ENCODE measurements around the gene RBL2. TPM values are rescaled to one million over a fixed set of nuclear protein-coding genes. Genes with fewer than 3 reads are reported as not detected.

Gene RBL2
- total and polyA plus RNA-seq, 9 of the 15 experiments (the other 6 are each of a cell fraction or from before 2014, with no cell fraction given), result 7.8 to 76.3 (median 28.5) TPM

DNA sequence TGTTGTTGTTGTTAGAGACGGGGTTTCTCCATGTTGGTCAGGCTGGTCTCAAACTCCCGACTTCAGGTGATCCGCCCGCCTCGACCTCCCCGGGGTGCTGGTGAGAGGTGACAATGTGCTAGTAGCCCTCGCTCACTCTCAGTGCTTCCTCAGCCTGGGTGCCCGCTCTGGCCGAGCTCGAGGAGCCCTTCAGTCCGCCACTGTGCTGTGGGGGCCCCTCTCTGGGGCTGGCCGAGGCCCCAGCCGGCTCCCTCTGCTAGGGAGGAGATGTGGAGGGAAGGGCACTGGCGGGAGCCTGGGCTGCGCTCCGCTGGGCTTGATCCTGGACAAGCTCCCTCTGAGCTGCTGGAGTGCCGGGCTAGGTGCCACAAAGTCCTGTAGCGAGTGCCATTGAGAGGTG lies 21.7 kb upstream of the RBL2 start:
- in situ Hi-C loops (cut with MboI), result no loop called here
- 38% methylated on average over 8 of the region's 18 CpGs for WGBS (ENCODE audit: insufficient coverage, low coverage, missing lambda C conversion rate)
- TF ChIP-seq FOXP4 (CRISPR knock-in tag; IDR thresholded peaks at IDR 0.05; ENCODE audit: borderline replicate concordance) (no peak), ESRRA (IDR thresholded peaks at IDR 0.05; ENCODE audit: borderline replicate concordance, low read depth) (no peak), RREB1 (CRISPR knock-in tag; IDR thresholded peaks at IDR 0.05) (no peak), BCOR (IDR thresholded peaks at IDR 0.05) (no peak), TAF9B (IDR thresholded peaks at IDR 0.05; ENCODE audit: partially characterized antibody) (no peak)

More for the DNA sequence above, 21.7 kb upstream of the RBL2 start:
- POLR2A ChIA-PET, result interaction anchor here (0.7 kb wide), 1 partner anchor 8 kb away, joined by 3 read pairs; no protein-coding TSS in a partner anchor
- CTCF ChIA-PET (ENCODE audit: low intra/inter-chr PET ratio), result no interaction called here
- ATAC-seq (no peak), FAIRE-seq (no peak), DNase-seq (ENCODE audit: extremely low read depth in 1 of 4, low spot score in 3 of 4) (no peak)
- intact Hi-C loops (cut with micrococcal nuclease), result no loop called here
- Histone ChIP-seq H3K9me1 (ENCODE audit: control insufficient read depth, insufficient read depth, low read length) (no peaks in the 10 kb centered on the region), H3K27ac (ENCODE audit: extremely low read depth, low read depth, low read length) (no peak overlapping the region), H3K4me1 (replicated peaks in 1 of 2; ENCODE audit: control insufficient read depth in 2 of 2, insufficient read depth in 2 of 2, low read length in 2 of 2) (peaks cover 0 to 7% of the 10 kb centered on the region in 2 experiments; a peak in 2 of 5 replicates), H3K4me3 (no peak overlapping the region), H3K4me2 (ENCODE audit: insufficient read depth, low read length) (no peak overlapping the region), H3K79me2 (ENCODE audit: control insufficient read depth, insufficient read depth, low read length) (no peaks in the 10 kb centered on the region), H2AFZ (ENCODE audit: low read depth, low read length) (no peak overlapping the region), H3K9me3 (replicated peaks; ENCODE audit: control insufficient read depth, insufficient read depth, low read depth, low read length) (no peaks in the 10 kb centered on the region), H4K20me1 (replicated peaks; ENCODE audit: control insufficient read depth, insufficient read depth, low read length) (no peaks in the 10 kb centered on the region), H3K9ac (ENCODE audit: insufficient read depth in 1 of 2, low read depth in 2 of 2, low read length in 2 of 2) (no peak overlapping the region), H3K27me3 (ENCODE audit: control insufficient read depth in 2 of 2, insufficient read depth in 2 of 2, low read length in 2 of 2) (peaks cover 4 to 8% of the 10 kb centered on the region in 2 experiments; a peak in 3 of 5 replicates), H3K36me3 (ENCODE audit: control insufficient read depth, insufficient read depth, low read length) (no peaks in the 10 kb centered on the region)
- BruUV-seq (replicated peaks), result no TSS peak
